Mesothelial cell of epicardium (in vitro differentiated cells): ENCODE measurements around the gene MST1R. TPM values are rescaled to one million over a fixed set of nuclear protein-coding genes. Genes with fewer than 3 reads are reported as not detected.

Experiments used
- DNase-seq, 2 experiments: peaks; one replicate each; pipeline ENCODE4 v3.0.0; 2021; ENCODE audit warnings: low spot score in 2 of 2; ENCODE audit not compliant: unreplicated experiment in 2 of 2
- H3K27ac Mint-ChIP-seq: 2 replicates; pipeline ENCODE4 v1.8.0; 2021; ENCODE audit warnings: mixed read lengths
- H3K27me3 Mint-ChIP-seq: 2 replicates; pipeline ENCODE4 v1.8.0; 2021; ENCODE audit warnings: low read depth, mixed read lengths
- H3K36me3 Mint-ChIP-seq: 2 replicates; pipeline ENCODE4 v1.8.0; 2021; ENCODE audit warnings: mixed read lengths
- H3K4me1 Mint-ChIP-seq: 2 replicates; pipeline ENCODE4 v1.8.0; 2021; ENCODE audit warnings: mixed read lengths
- H3K4me3 Mint-ChIP-seq: 2 replicates; pipeline ENCODE4 v1.8.0; 2021; ENCODE audit warnings: mild to moderate bottlenecking, moderate library complexity, mixed read lengths
- H3K9me3 Mint-ChIP-seq: 2 replicates; pipeline ENCODE4 v1.8.0; 2021; ENCODE audit warnings: mixed read lengths
- CTCF ChIP-seq: fragments of 200-600 bp; sonication (generic); IDR thresholded peaks from one replicate; pipeline ENCODE4 v1.5.0; 2021; ENCODE audit warnings: antibody characterized with exemption; ENCODE audit not compliant: unreplicated experiment
- total RNA-seq: library from RNA; stranded (reverse); gene quantifications from 3 replicates; pipeline ENCODE4 v1.2.1, GENCODE V29; 2021

MST1R gene
- 3.8 to 7.0 TPM (median 4.3 TPM) in 3 replicates for total RNA-seq

- TF ChIP-seq CTCF: no peak
- H3K4me3 Mint-ChIP-seq: peak within 1 kb of the TSS; percentile 63
- no peaks in the 10 kb centered on the region for H3K9me3 Mint-ChIP-seq
- no peak within 1 kb of the TSS for H3K27ac Mint-ChIP-seq
- peak; percentile 58 to 77 for DNase-seq
- H3K27me3 Mint-ChIP-seq: no peaks in the 10 kb centered on the region
- H3K4me1 Mint-ChIP-seq: peaks cover 9% of the 10 kb centered on the region
- H3K36me3 Mint-ChIP-seq: no peaks in the 10 kb centered on the region
These were observed at the start of gene MST1R for GRCh38 chr3:49903451-49904424. MST1R (minus strand) TSS chr3:49903873; CDS start chr3:49903609, 264 bp downstream.

- Mint-ChIP-seq H3K9me3 (no peaks in the 10 kb centered on the region), H3K27ac (no peak overlapping the region), H3K27me3 (no peaks in the 10 kb centered on the region), H3K4me1 (peaks cover 10% of the 10 kb centered on the region), H3K4me3 (no peak overlapping the region), H3K36me3 (peaks cover 4% of the 10 kb centered on the region)
- DNase-seq: peak in 1 of 2 experiments; percentile 11
- no peak for TF ChIP-seq CTCF
These were observed 49.3 kb upstream of the MST1R start for GRCh38 chr3:49952924-49953323.

- no peak overlapping the region for H3K27ac Mint-ChIP-seq
- H3K36me3 Mint-ChIP-seq: peaks cover 14% of the 10 kb centered on the region
- no peaks in the 10 kb centered on the region for H3K27me3 Mint-ChIP-seq
- peaks cover 12% of the 10 kb centered on the region for H3K4me1 Mint-ChIP-seq
- TF ChIP-seq CTCF: no peak
- H3K4me3 Mint-ChIP-seq: no peak overlapping the region
- peaks cover 5% of the 10 kb centered on the region for H3K9me3 Mint-ChIP-seq
- no peak for DNase-seq
These were observed 39.0 kb upstream of the MST1R start for GRCh38 chr3:49942651-49943050.

GRCh38 chr3:49940667-49941249 is 37.1 kb upstream of the MST1R start:
- Mint-ChIP-seq H3K36me3 (peaks cover 8% of the 10 kb centered on the region), H3K27me3 (no peaks in the 10 kb centered on the region)

More at GRCh38 chr3:49940667-49941249, 37.1 kb upstream of the MST1R start:
- Mint-ChIP-seq H3K9me3 (peaks cover 5% of the 10 kb centered on the region), H3K27ac (peak overlapping the region; percentile 99), H3K4me3 (peak overlapping the region; percentile 97), H3K4me1 (peaks cover 12% of the 10 kb centered on the region)
- DNase-seq: no peak
- TF ChIP-seq CTCF: no peak
